HCT116 (cell line): Measurements from ENCODE around the gene ABCC1. TPM values are rescaled to one million over a fixed set of nuclear protein-coding genes. Genes with fewer than 3 reads are reported as not detected.

Source experiments
- ATAC-seq: fragments of 200-7000 bp; cut with Tn5 transposase; 2 replicates; pipeline ENCODE4 v1.9.1; 2020; ENCODE audit warnings: mild to moderate bottlenecking, moderate library complexity
- BruUV-seq: library from RNA; stranded (reverse); fragments of 400-500 nt; replicated peaks from 2 replicates; lab custom pipeline; 2021; lab: Mats Ljungman, UMichigan
- CTCF ChIA-PET: fragments of 300-600 bp; sonication (Branson Sonifier 250); formaldehyde crosslinking; loops from one replicate; lab custom pipeline; 2021; ENCODE audit warnings: antibody characterized with exemption; lab: Charles Lee
- POLR2A ChIA-PET: fragments of 300-600, 350-600 bp; sonication (Branson Sonifier 250); formaldehyde crosslinking; loops from one replicate; lab custom pipeline; 2021; ENCODE audit warnings: antibody characterized with exemption; lab: Charles Lee
- RAD21 ChIA-PET, 2 experiments: fragments of 300-600 bp; sonication (Branson Sonifier 250); formaldehyde crosslinking; loops; one replicate each; lab custom pipeline; 2023; ENCODE audit warnings: low total read pairs in 2 of 2; ENCODE audit not compliant: uncharacterized antibody in 2 of 2, unreplicated experiment in 2 of 2, low non-redundant PET in 1 of 2; lab: Charles Lee
- DNase-seq: peaks from one replicate; pipeline ENCODE4 v3.0.0-alpha.2; 2010; ENCODE audit warnings: low read depth, low spot score
- H2AFZ ChIP-seq: fragments of 200-600 bp; shearing (Covaris generic), sonication (generic); 2 replicates; pipeline ENCODE4 v1.6.1; 2017; ENCODE audit warnings: low read depth, mixed run types, mixed read lengths, antibody characterized with exemption, low read length; ENCODE audit not compliant: poor library complexity, severe bottlenecking
- H3K27ac ChIP-seq: 2 replicates; pipeline ENCODE4 v1.5.1; 2012; ENCODE audit warnings: low read depth, low read length
- H3K27me3 ChIP-seq: fragments of 200-600 bp; sonication (generic); 2 replicates; pipeline ENCODE4 v1.6.1; 2016; ENCODE audit warnings: mixed run types, low read length, mixed read lengths; ENCODE audit not compliant: insufficient read depth
- H3K36me3 ChIP-seq, 2 experiments: fragments of 200-500 bp in 1 of 2; fragments of 200-600 bp in 1 of 2; sonication (Bioruptor generic) in 1 of 2; sonication (generic) in 1 of 2; 2 replicates each; pipeline versions ENCODE4 v1.5.1 to v1.6.1; 2014 to 2016; ENCODE audit warnings: low read length in 2 of 2, inconsistent platforms in 1 of 2, mixed read lengths in 1 of 2, mixed run types in 1 of 2; ENCODE audit not compliant: insufficient read depth in 2 of 2, control insufficient read depth in 1 of 2
- H3K4me1 ChIP-seq, 2 experiments: fragments of 200-600 bp in 1 of 2; sonication (generic) in 1 of 2; 2 replicates each; pipeline versions ENCODE4 v1.5.1 to v1.6.1; 2012 to 2017; ENCODE audit warnings: low read length in 2 of 2, inconsistent platforms in 1 of 2, mild to moderate bottlenecking in 1 of 2, mixed read lengths in 1 of 2, mixed run types in 1 of 2, moderate library complexity in 1 of 2; ENCODE audit not compliant: insufficient read depth in 2 of 2, control insufficient read depth in 1 of 2
- H3K4me2 ChIP-seq: fragments of 200-600 bp; sonication (generic); 2 replicates; pipeline ENCODE4 v1.6.1; 2017; ENCODE audit warnings: mixed run types, low read length, mixed read lengths
- H3K4me3 ChIP-seq, 2 experiments: fragments of 200-600 bp in 1 of 2; sonication (generic) in 1 of 2; replicated peaks in 1 of 2; 2 replicates each; pipeline ENCODE4 v1.5.1; 2011 to 2016; ENCODE audit warnings: low read length in 2 of 2, control low read depth in 1 of 2, low read depth in 1 of 2, mild to moderate bottlenecking in 1 of 2, mixed read lengths in 1 of 2, mixed run types in 1 of 2
- H3K79me2 ChIP-seq: fragments of 200-600 bp; sonication (generic); 2 replicates; pipeline ENCODE4 v1.6.1; 2017; ENCODE audit warnings: mild to moderate bottlenecking, mixed run types, low read length, moderate library complexity, mixed read lengths; ENCODE audit not compliant: insufficient read depth
- H3K9ac ChIP-seq: fragments of 200-600 bp; sonication (generic); 2 replicates; pipeline ENCODE4 v1.6.1; 2016; ENCODE audit warnings: low read length, mixed read lengths
- H3K9me2 ChIP-seq: fragments of 200-600 bp; sonication (generic), shearing (Covaris generic); 2 replicates; pipeline ENCODE4 v1.6.1; 2017; ENCODE audit warnings: mixed run types, mild to moderate bottlenecking, moderate library complexity; ENCODE audit not compliant: insufficient read depth
- H3K9me3 ChIP-seq, 2 experiments: fragments of 200-500 bp in 1 of 2; fragments of 200-600 bp in 1 of 2; sonication (Bioruptor generic) in 1 of 2; sonication (generic) in 1 of 2; 2 replicates each; pipeline ENCODE4 v1.6.1; 2014 to 2017; ENCODE audit warnings: low read length in 2 of 2, mixed read lengths in 2 of 2, inconsistent platforms in 1 of 2, low read depth in 1 of 2, mild to moderate bottlenecking in 1 of 2, mixed run types in 1 of 2, moderate library complexity in 1 of 2; ENCODE audit not compliant: control insufficient read depth in 1 of 2, insufficient read depth in 1 of 2
- H4K20me1 ChIP-seq: fragments of 200-600 bp; sonication (generic), shearing (Covaris generic); 2 replicates; pipeline ENCODE4 v1.6.1; 2017; ENCODE audit warnings: mixed run types, mild to moderate bottlenecking, moderate library complexity; ENCODE audit not compliant: insufficient read depth
- CBX3 ChIP-seq: IDR thresholded peaks from 2 replicates; pipeline ENCODE4 v1.6.1; 2012; ENCODE audit warnings: low read depth
- CEBPB ChIP-seq: IDR thresholded peaks from 2 replicates; pipeline ENCODE4 v1.6.1; 2012; ENCODE audit warnings: low read depth
- CTCF ChIP-seq, 3 experiments: fragments of 200-600 bp in 1 of 3; sonication (generic) in 1 of 3; IDR thresholded peaks in 2 of 3; conservative IDR thresholded peaks in 1 of 3; 2 replicates each; pipeline ENCODE4 v1.5.1; 2012 to 2017; ENCODE audit warnings: low read depth in 2 of 3, low read length in 2 of 3, antibody characterized with exemption in 1 of 3, borderline replicate concordance in 1 of 3, control low read depth in 1 of 3, mild to moderate bottlenecking in 1 of 3, mixed read lengths in 1 of 3, mixed run types in 1 of 3, moderate library complexity in 1 of 3; ENCODE audit not compliant: insufficient read depth in 1 of 3
- EGR1 ChIP-seq: IDR thresholded peaks from 2 replicates; pipeline ENCODE4 v1.6.1; 2012; ENCODE audit warnings: low read depth
- ELF1 ChIP-seq: IDR thresholded peaks from 2 replicates; pipeline ENCODE4 v1.6.1; 2012; ENCODE audit warnings: low read depth, borderline replicate concordance
- EZH2 ChIP-seq: fragments of 200-600 bp; sonication (generic); IDR thresholded peaks from 2 replicates; pipeline ENCODE4 v1.6.1; 2017; ENCODE audit warnings: antibody characterized with exemption, mixed run types
- EZH2phosphoT487 ChIP-seq: fragments of 200-600 bp; IDR thresholded peaks from 2 replicates; pipeline ENCODE4 v1.6.1; 2018; ENCODE audit warnings: antibody characterized with exemption, borderline replicate concordance
- FOSL1 ChIP-seq: IDR thresholded peaks from 2 replicates; pipeline ENCODE4 v1.6.1; 2012; ENCODE audit warnings: low read depth
- JUND ChIP-seq: IDR thresholded peaks from 2 replicates; pipeline ENCODE4 v1.6.1; 2012
- MAX ChIP-seq: IDR thresholded peaks from 2 replicates; pipeline ENCODE4 v1.6.1; 2012
- POLR2A ChIP-seq: IDR thresholded peaks from 2 replicates; pipeline ENCODE4 v1.7.0; 2011; ENCODE audit warnings: borderline replicate concordance; ENCODE audit not compliant: insufficient read depth, insufficient read length; ENCODE audit errors: extremely low read depth
- RAD21 ChIP-seq: IDR thresholded peaks from 2 replicates; pipeline ENCODE4 v1.6.1; 2012; ENCODE audit warnings: low read depth, mild to moderate bottlenecking
- SRF ChIP-seq: IDR thresholded peaks from 2 replicates; pipeline ENCODE4 v1.6.1; 2012; ENCODE audit warnings: low read depth
- TCF7L2 ChIP-seq: IDR thresholded peaks from 2 replicates; pipeline ENCODE4 v1.7.0; 2011; ENCODE audit warnings: borderline replicate concordance, inconsistent platforms; ENCODE audit not compliant: insufficient read depth, insufficient read length; ENCODE audit errors: extremely low read depth
- YY1 ChIP-seq: IDR thresholded peaks from 2 replicates; pipeline ENCODE4 v1.6.1; 2011; ENCODE audit warnings: low read length, low read depth, moderate library complexity, mild to moderate bottlenecking; ENCODE audit not compliant: insufficient replicate concordance; ENCODE audit errors: extremely low read depth
- ZFX ChIP-seq: fragments of 450-650 bp; IDR thresholded peaks from 2 replicates; pipeline ENCODE4 v1.6.1; 2017
- ZNF274 ChIP-seq: fragments of 200-500 bp; sonication (Bioruptor generic); IDR thresholded peaks from 2 replicates; pipeline ENCODE4 v1.6.1; 2014; ENCODE audit warnings: mild to moderate bottlenecking, low read depth, low read length, inconsistent platforms
- intact Hi-C: fragments of 100-400 bp; cut with micrococcal nuclease; formaldehyde crosslinking; loops from 2 replicates; pipeline ENCODE4 v1.10.0; 2022
- total RNA-seq: library from RNA; stranded (reverse); gene quantifications from one replicate; pipeline ENCODE4 v1.2.1, GENCODE V29; 2021; ENCODE audit not compliant: unreplicated experiment
- TF ChIP-seq, protein P1 (sequence below): IDR thresholded peaks from 2 replicates; pipeline ENCODE4 v1.6.1; 2012
- TF ChIP-seq, protein P2 (sequence below): IDR thresholded peaks from 2 replicates; pipeline ENCODE4 v1.6.1; 2012; ENCODE audit warnings: low read depth

Gene ABCC1
- total RNA-seq, 1 experiment from 2014 or later = 61.9 TPM

GRCh38 chr16:15988268-15989013 is 39.0 kb downstream of the ABCC1 start:
- no TSS peak for BruUV-seq
- intact Hi-C loops = no loop called here
- Histone ChIP-seq H3K36me3 (peaks cover 0 to 5% of the 10 kb centered on the region in 2 experiments; a peak in 1 of 4 replicates), H3K4me2 (peak overlapping the region; percentile 75), H3K9ac (peak overlapping the region; percentile 38), H4K20me1 (no peaks in the 10 kb centered on the region; the same call in 1 of the 2 replicates), H3K27ac (peak overlapping the region; percentile 45), H3K4me3 (peak overlapping the region in 1 of 2 experiments; percentile 38; a peak in 1 of 4 replicates), H2AFZ (no peak overlapping the region), H3K79me2 (peaks cover 97% of the 10 kb centered on the region), H3K9me2 (no peaks in the 10 kb centered on the region), H3K27me3 (no peaks in the 10 kb centered on the region), H3K9me3 (no peaks in the 10 kb centered on the region), H3K4me1 (peaks cover 33 to 64% of the 10 kb centered on the region in 2 experiments)
- ChIA-PET POLR2A (interaction anchor here (0.7 kb wide), 1 partner anchor 113 kb away, joined by 3 read pairs; no protein-coding TSS in a partner anchor), RAD21 (no interaction called here), CTCF (interaction anchor here (2.6 kb wide), 1 partner anchor 114 kb away, joined by 8 read pairs; no protein-coding TSS in a partner anchor)
- ATAC-seq (peak; percentile 25), DNase-seq (no peak)
- TF ChIP-seq EGR1 = no peak
- no peak for TF ChIP-seq JUND
- TF ChIP-seq ELF1 = no peak
- no peak for TF ChIP-seq RAD21
- no peak for TF ChIP-seq FOSL1
- no peak for TF ChIP-seq YY1
- no peak for TF ChIP-seq ZFX
- TF ChIP-seq EZH2 = no peak
- no peak for TF ChIP-seq CTCF (IDR thresholded peaks at IDR 0.05 in 2 of 3, conservative IDR thresholded peaks at IDR 0.05 in 1 of 3; ENCODE audit: borderline replicate concordance in 1 of 3, insufficient read depth in 1 of 3, low read depth in 2 of 3, low read length in 2 of 3)
- TF ChIP-seq, protein P1, sequence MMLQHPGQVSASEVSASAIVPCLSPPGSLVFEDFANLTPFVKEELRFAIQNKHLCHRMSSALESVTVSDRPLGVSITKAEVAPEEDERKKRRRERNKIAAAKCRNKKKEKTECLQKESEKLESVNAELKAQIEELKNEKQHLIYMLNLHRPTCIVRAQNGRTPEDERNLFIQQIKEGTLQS = no peak
- no peak for TF ChIP-seq CBX3
- no peak for TF ChIP-seq MAX
- TF ChIP-seq POLR2A = no peak
- TF ChIP-seq CEBPB = no peak
- no peak for TF ChIP-seq EZH2phosphoT487
- TF ChIP-seq TCF7L2 = no peak
- no peak for TF ChIP-seq SRF
- no peak for TF ChIP-seq ZNF274
- TF ChIP-seq, protein P2, sequence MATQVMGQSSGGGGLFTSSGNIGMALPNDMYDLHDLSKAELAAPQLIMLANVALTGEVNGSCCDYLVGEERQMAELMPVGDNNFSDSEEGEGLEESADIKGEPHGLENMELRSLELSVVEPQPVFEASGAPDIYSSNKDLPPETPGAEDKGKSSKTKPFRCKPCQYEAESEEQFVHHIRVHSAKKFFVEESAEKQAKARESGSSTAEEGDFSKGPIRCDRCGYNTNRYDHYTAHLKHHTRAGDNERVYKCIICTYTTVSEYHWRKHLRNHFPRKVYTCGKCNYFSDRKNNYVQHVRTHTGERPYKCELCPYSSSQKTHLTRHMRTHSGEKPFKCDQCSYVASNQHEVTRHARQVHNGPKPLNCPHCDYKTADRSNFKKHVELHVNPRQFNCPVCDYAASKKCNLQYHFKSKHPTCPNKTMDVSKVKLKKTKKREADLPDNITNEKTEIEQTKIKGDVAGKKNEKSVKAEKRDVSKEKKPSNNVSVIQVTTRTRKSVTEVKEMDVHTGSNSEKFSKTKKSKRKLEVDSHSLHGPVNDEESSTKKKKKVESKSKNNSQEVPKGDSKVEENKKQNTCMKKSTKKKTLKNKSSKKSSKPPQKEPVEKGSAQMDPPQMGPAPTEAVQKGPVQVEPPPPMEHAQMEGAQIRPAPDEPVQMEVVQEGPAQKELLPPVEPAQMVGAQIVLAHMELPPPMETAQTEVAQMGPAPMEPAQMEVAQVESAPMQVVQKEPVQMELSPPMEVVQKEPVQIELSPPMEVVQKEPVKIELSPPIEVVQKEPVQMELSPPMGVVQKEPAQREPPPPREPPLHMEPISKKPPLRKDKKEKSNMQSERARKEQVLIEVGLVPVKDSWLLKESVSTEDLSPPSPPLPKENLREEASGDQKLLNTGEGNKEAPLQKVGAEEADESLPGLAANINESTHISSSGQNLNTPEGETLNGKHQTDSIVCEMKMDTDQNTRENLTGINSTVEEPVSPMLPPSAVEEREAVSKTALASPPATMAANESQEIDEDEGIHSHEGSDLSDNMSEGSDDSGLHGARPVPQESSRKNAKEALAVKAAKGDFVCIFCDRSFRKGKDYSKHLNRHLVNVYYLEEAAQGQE = no peak
